Umbilical cord (tissue), 2 donors: Measurements from ENCODE around the gene PCSK2. TPM values are rescaled to one million over a fixed set of nuclear protein-coding genes. Genes with fewer than 3 reads are reported as not detected.

Experiments
- DNase-seq: peaks from one replicate; pipeline ENCODE4 v3.0.0-alpha.2; 2015; ENCODE audit warnings: low spot score
- total RNA-seq: library from RNA; depleted of rRNA; stranded (reverse); fragments of >200 nt; gene quantifications from one replicate; pipeline ENCODE4 v1.2.3, GENCODE V29; 2014; ENCODE audit warnings: low replicate concordance; ENCODE audit not compliant: insufficient read depth

PCSK2 gene
- total RNA-seq, 1 donor from 2014 or later: 1.2 TPM

DNA sequence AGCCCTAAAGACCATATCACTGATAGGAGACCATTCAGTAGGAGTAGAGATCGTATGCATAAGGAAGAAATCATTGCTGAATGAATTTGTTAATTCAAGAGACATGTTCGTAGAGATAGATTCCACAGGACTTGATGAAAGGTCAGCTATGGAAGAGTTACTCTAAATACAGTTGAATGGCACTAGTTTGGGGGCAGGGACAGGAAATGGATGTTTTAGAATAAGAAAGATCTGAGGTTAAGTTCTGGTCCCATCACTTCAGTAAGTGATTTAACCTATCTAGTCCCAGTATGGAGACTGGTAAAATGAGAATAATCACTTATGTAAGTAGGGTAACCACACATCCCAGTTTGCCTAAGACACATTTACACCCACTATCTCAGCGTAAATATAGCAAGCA is 307.2 kb downstream of the PCSK2 start:
- no peak for DNase-seq
